Measurements from ENCODE around the gene PUS7L. TPM values are rescaled to one million over a fixed set of nuclear protein-coding genes. Genes with fewer than 3 reads are reported as not detected.

PUS7L gene
- total and polyA plus RNA-seq, 2 experiments from 2014 or later, result 36.0 to 66.1 TPM

GRCh38 chr12:43806737-43807072 lies 48.1 kb upstream of the PUS7L start:
- Histone ChIP-seq H3K4me2 (peak overlapping the region; percentile 87), H3K4me3 (peak overlapping the region; percentile 82), H3F3A (replicated peaks; ENCODE audit: low read depth) (no peaks in the 10 kb centered on the region; the same call in 1 of the 2 replicates), H3K4me1 (ENCODE audit: insufficient read depth) (peaks cover 5% of the 10 kb centered on the region; the same call in 1 of the 2 replicates), H4K20me1 (replicated peaks; ENCODE audit: insufficient read depth) (no peaks in the 10 kb centered on the region), H2AFZ (peak overlapping the region; percentile 93; the same call in 1 of the 2 replicates), H3K79me2 (replicated peaks; ENCODE audit: insufficient read depth) (peaks cover 28% of the 10 kb centered on the region), H3K27me3 (ENCODE audit: insufficient read depth) (no peaks in the 10 kb centered on the region), H3K9me2 (ENCODE audit: insufficient read depth) (no peaks in the 10 kb centered on the region), H3K36me3 (ENCODE audit: insufficient read depth) (peaks cover 1% of the 10 kb centered on the region), H3K27ac (ENCODE audit: low read depth) (peak overlapping the region; percentile 95)
- Mint-ChIP-seq H3K27ac (peak overlapping the region; percentile 100), H3K4me3 (peak overlapping the region; percentile 99), H3K4me1 (peaks cover 9% of the 10 kb centered on the region; the same call in 2 of the 3 replicates), H3K27me3 (ENCODE audit: insufficient read depth, low read depth, poor library complexity) (peaks cover 4% of the 10 kb centered on the region), H3K36me3 (ENCODE audit: low read depth) (peaks cover 8% of the 10 kb centered on the region), H3K9me3 (no peaks in the 10 kb centered on the region; the same call in 2 of the 3 replicates)
- no peak for TF ChIP-seq POLR2AphosphoS5 (IDR thresholded peaks at IDR 0.05; ENCODE audit: low read depth)
- no peak for TF ChIP-seq NANOG (IDR thresholded peaks at IDR 0.05; ENCODE audit: borderline replicate concordance)
- TF ChIP-seq ZNF331 (CRISPR knock-in tag; IDR thresholded peaks at IDR 0.05; ENCODE audit: low read depth), result no peak
- no peak for TF ChIP-seq CREB1 (CRISPR knock-in tag; IDR thresholded peaks at IDR 0.05; ENCODE audit: low read depth)
- TF ChIP-seq EZH2phosphoT487 (IDR thresholded peaks at IDR 0.05; ENCODE audit: unreplicated experiment), result no peak
- no peak for TF ChIP-seq ZNF114 (CRISPR knock-in tag; IDR thresholded peaks at IDR 0.05)
- no peak for TF ChIP-seq EZH2 (IDR thresholded peaks at IDR 0.05; ENCODE audit: low read depth, unreplicated experiment)
- TF ChIP-seq ETS1 (IDR thresholded peaks at IDR 0.05), result no peak
- TF ChIP-seq ZNF462 (CRISPR knock-in tag; IDR thresholded peaks at IDR 0.05), result no peak
- no peak for TF ChIP-seq STAT1 (IDR thresholded peaks at IDR 0.05; ENCODE audit: unreplicated experiment)
- no peak for TF ChIP-seq REST (IDR thresholded peaks at IDR 0.05; ENCODE audit: unreplicated experiment)
- DNase-seq (ENCODE audit: low spot score), result no peak
- no peak for ATAC-seq

Measured in GM23338 (cell line).